HG03442 (cell line): ENCODE measurements around the gene ARID1B.

Source experiments
- ATAC-seq: cut with Tn5 transposase; IDR thresholded peaks from one replicate; pipeline ENCODE4 v1.9.1; 2021; ENCODE audit warnings: mild to moderate bottlenecking, moderate library complexity; ENCODE audit not compliant: unreplicated experiment

Gene ARID1B

GRCh38 chr6:157089851-157090250 is 312.7 kb downstream of the ARID1B start:
- ATAC-seq, result no peak

- no peak for ATAC-seq
Observed at GRCh38 chr6:157090736-157091135, 313.6 kb downstream of the ARID1B start.

DNA sequence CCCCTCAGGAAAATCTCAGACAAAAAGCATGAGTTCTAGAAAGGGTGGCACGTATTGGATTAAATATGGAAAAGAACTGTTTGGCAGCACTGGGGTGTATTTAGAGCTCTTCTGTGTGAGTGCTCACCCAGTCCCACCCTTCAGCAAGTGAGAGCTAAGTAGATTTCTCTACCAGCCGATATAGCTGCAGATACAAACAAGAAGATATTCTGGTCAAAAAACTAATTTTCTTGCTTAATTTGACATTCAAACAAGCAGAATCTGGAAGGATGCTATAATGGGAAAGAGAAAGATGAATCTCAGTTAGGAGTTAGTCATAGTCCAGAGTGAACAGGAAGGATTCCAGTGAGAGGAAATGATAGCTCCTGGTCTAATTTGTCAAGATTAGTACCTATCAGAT is 314.1 kb downstream of the ARID1B start:
- no peak for ATAC-seq

GRCh38 chr6:157091856-157092460 is 314.8 kb downstream of the ARID1B start:
- ATAC-seq, result no peak

DNA sequence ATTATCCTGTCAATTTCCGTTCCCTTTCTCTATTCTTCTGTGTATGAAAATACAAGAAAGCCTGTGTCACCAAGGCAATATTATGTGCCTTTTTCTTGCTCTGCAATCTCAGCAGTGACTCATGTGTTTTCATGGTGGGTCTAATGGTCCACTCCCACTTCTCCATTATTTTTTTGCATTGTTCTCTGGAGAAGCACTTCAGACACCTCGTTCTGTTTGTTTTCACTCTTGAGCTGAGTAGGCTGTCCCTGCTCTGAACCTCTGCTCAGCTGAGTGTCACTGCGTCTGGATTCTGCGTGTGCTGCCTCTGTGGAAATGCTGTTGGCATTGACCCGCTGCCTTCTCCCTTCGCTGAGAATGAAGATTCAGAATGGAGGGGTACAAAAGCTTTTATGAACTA is 315.6 kb downstream of the ARID1B start:
- no peak for ATAC-seq

DNA sequence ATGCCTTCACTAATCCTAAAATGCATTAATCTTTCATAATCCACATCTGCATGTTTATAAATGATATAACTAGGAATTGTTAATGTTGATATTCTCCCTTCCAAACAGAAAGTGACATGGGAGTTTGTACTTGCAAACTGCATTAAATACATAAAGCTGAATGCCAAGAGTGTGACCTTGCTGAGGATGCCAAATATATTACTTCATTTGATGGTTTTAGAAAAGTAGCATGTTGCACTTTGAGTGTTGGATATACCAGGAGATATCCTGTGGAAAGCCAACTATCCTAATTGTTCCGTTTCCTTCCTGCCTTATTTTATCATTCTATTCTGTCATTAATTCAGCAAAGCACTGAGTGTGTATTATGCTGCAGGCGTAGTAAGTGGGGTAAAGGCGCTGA is 316.4 kb downstream of the ARID1B start:
- no peak for ATAC-seq

DNA sequence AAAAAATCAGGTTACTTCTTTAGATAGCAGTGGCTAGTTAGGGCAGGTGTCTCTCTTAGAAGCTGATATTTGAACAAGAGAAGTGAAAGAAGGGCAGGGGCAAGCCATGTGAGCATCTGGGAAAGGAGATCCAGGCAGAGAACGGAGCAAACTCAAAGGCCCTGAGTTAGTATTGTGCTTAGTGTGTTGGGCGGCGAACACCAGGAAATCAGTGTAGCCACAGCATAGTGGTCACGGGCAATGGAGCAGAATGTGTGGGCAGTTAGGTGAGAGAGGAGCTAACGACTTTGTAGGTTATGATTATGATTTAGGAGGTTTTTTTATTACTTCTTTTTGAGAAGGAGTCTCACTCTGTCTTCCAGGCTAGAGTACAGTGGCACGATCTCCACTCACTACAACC is 316.9 kb downstream of the ARID1B start:
- ATAC-seq, result peak; percentile 87

DNA sequence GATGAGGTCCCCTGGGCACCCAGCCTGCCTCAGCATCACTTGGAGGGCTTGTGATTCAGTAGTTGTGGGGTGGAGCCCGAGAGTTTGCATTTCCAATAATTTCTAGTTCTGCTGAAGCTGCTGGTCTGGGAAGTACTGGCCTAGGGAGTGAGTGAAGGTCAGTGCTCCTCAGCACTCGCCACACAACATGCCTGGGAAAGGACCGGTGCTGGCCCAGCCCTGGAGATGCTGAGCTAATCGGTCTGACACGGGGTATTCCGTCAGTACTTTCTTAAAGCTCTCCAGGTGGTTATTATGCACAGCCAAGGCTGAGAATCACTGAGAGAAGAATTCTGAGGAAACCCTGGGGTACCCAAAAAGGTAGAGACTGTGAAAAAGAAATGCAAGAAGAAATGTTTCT is 317.9 kb downstream of the ARID1B start:
- ATAC-seq, result no peak

DNA sequence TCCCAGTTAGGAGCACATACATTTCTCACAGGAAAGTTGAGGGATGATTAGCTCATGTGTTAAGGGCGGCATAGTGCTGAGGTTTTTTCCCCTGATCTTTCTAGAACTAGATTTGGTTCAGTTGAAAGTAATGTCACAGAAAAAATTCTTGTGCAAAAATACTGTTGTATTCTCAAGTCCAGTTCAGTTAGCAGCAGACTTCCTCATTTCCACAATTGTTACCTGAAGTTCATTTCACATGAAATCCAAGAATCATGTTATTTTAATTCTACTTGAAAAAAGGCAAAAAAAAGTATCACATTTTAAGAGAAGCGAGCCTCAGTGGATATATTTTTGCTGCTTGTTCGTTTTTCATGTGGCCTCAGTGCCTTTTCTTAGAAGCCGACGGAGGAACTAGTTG is 318.4 kb downstream of the ARID1B start:
- no peak for ATAC-seq

DNA sequence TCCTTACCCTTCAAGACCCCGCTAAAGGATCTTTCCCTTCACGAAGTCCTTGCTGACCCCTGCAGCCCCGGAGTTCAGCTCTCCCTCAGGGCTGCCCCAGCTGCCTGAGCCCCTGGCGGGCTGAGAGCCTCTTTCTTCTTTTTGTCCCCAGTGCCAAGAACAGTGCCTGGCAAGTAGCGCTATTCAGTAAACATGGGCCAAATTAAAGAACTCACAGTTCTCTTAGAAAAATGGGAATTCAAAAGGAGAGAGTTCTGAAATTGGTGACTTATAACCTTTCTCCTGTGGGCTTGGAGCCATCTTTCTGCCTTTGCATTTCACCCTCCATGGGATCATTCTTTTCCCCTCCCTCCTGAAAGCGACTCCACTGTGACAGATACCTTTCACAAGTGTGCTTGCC is 318.9 kb downstream of the ARID1B start:
- ATAC-seq, result no peak

- ATAC-seq, result no peak
Observed at GRCh38 chr6:157096522-157096921, 319.3 kb downstream of the ARID1B start.

GRCh38 chr6:157097255-157097955 is 320.2 kb downstream of the ARID1B start:
- ATAC-seq, result no peak

- ATAC-seq, result no peak
Observed at GRCh38 chr6:157098999-157099398, 321.8 kb downstream of the ARID1B start.

DNA sequence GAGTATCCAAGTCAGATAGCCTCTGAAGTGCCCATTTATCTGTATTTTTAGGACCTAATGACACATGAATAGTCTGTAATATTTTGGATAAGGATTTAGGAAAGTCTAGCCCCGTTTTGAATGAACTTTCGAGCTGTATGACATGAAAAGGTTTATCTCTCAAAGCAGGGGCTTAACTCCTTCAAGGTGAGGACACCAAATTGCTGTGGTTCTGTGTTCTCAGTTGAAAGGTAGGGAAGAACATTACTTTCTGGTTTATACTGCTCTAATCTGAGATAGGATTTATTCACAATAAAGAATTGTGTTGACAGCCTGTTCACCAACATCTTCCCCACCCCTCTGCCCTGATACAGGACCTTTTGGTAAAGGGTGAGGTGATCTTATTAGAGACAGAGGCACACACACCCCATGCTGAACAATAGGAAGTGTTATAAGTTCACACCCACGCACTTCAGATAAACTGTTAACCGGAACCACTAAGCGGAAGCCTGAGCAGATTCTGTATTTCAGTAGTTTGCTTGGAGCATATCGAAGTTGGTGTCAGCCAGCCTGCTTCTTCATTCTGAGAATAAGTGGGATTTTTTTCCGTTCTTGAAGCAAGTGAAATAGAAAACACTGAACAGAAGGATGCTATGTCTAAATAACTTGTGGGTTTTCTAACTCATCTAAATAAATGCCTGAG is 322.9 kb downstream of the ARID1B start:
- peak; percentile 99 for ATAC-seq

DNA sequence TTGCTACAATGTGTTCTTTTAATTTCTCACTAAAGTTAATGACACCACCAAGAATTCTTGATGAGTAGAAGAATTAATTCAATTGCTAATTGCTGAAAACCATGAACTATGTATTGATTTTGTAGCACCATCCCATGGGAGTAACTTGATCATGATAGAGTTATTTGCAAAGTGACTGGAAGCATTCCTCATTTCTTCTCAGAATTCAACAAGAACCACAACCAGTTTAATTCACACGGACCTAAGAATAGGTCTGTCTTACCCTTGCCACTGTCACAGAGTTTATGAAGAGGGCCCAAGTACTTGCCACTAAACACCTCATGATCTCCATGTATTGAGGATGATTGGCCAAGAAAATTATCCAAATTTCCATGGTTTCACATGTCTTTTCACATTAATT is 324.0 kb downstream of the ARID1B start:
- ATAC-seq, result no peak

DNA sequence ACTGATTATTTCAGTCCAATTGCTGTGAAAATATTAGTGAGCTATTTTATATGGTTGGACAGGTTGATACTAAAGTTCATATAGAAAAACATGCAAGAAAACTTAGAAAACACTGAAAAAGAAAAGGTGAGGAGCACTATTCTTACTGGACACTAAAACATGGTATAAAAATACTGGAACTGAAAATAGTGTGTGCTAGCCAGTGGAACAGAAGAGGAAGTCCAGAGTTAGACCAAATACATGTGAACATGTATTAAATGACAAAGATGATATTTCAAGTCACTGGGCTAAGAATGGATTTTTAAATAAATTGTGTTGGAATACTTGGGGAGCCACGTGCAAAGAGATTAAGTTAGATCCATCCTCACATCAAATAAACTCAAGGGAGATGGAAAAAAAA is 327.6 kb downstream of the ARID1B start:
- no peak for ATAC-seq

- no peak for ATAC-seq
Observed at GRCh38 chr6:157106487-157106886, 329.3 kb downstream of the ARID1B start.

DNA sequence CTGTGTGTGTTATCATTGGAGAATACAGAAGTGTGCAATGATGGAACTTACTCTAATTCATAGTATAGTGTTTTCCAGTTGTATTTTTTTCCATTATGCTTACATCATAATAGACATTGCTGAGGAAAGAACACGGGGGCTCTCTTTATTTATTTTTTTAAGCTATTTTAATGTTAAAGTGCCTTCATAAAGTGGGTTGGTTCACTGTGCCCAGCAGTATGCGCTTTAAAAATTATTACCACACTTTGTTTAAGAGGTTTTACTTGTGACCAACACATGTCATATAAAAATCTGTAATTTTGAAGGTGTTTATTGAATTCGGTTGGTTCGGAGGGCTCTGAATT is 330.4 kb downstream of the ARID1B start:
- ATAC-seq, result no peak

- no peak for ATAC-seq
Observed at GRCh38 chr6:157107915-157108651, 330.9 kb downstream of the ARID1B start.

GRCh38 chr6:157108923-157109322 is 331.7 kb downstream of the ARID1B start:
- ATAC-seq, result no peak

- no peak for ATAC-seq
Observed at GRCh38 chr6:157110607-157111006, 333.4 kb downstream of the ARID1B start.

DNA sequence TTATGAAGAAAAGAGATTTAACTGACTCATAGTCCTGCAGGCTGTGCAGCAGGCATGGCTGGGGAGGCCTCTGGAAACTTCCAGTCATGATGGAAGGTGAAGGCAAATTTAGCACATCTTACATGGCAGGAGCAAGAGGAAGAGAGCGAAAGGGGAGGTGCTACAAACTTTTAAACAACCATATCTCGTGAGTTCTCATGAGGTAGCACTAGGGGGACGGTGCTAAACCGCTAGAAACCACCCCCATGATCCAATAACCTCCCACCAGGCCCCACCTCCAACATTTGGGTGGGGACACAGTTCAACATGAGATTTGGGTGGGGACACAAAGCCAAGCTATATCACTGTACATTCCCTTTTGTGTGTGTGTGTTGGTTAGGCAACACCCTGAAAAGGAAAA is 336.2 kb downstream of the ARID1B start:
- ATAC-seq, result no peak
